GM19463 (cell line): Measurements from ENCODE around the gene KRTAP10-8.
"Not testable (repeated sequence)": the region's sequence is repeated elsewhere in the genome, so short reads cannot be mapped to it uniquely, and the experiment has no call there.

Source experiments
- ATAC-seq: cut with Tn5 transposase; IDR thresholded peaks from one replicate; pipeline ENCODE4 v1.9.1; 2021; ENCODE audit warnings: mild to moderate bottlenecking, moderate library complexity; ENCODE audit not compliant: unreplicated experiment

Gene KRTAP10-8

GRCh38 chr21:44579056-44579832 lies 32.6 kb upstream of the KRTAP10-8 start:
- no peak for ATAC-seq

GRCh38 chr21:44579833-44580144 lies 32.1 kb upstream of the KRTAP10-8 start:
- ATAC-seq = no peak

- ATAC-seq = not testable (repeated sequence)
These were observed 31.6 kb upstream of the KRTAP10-8 start, which contains the start of gene KRTAP10-5 for GRCh38 chr21:44580231-44580821. TSS of gene KRTAP10-5 (minus strand) at chr21:44580604. CDS start at chr21:44580578, 26 bp downstream.

- ATAC-seq = no peak
These were observed 30.7 kb upstream of the KRTAP10-8 start for GRCh38 chr21:44581158-44581557.

GRCh38 chr21:44582055-44582454 lies 29.8 kb upstream of the KRTAP10-8 start:
- ATAC-seq = no peak

GRCh38 chr21:44583089-44583799 lies 28.6 kb upstream of the KRTAP10-8 start:
- ATAC-seq = no peak

- ATAC-seq = no peak
These were observed 28.1 kb upstream of the KRTAP10-8 start for GRCh38 chr21:44583800-44584147.

GRCh38 chr21:44585892-44586291 lies 26.0 kb upstream of the KRTAP10-8 start:
- no peak for ATAC-seq

GRCh38 chr21:44589094-44589493 lies 22.8 kb upstream of the KRTAP10-8 start:
- ATAC-seq = no peak

GRCh38 chr21:44589586-44590305 lies 22.1 kb upstream of the KRTAP10-8 start:
- ATAC-seq = no peak

GRCh38 chr21:44590311-44590721 lies 21.6 kb upstream of the KRTAP10-8 start:
- ATAC-seq = no peak

- not testable (repeated sequence) for ATAC-seq
These were observed 20.7 kb upstream of the KRTAP10-8 start for GRCh38 chr21:44590897-44591800.

- ATAC-seq = not testable (repeated sequence)
These were observed 20.1 kb upstream of the KRTAP10-8 start for GRCh38 chr21:44591801-44592130.

GRCh38 chr21:44592446-44593311 lies 19.2 kb upstream of the KRTAP10-8 start, which contains the start of gene KRTAP10-6:
TSS of gene KRTAP10-6 (minus strand) at chr21:44592505. CDS start at chr21:44592484, 21 bp downstream.
- no peak for ATAC-seq

GRCh38 chr21:44593598-44594405 lies 18.1 kb upstream of the KRTAP10-8 start:
- ATAC-seq = no peak

GRCh38 chr21:44594406-44594916 lies 17.4 kb upstream of the KRTAP10-8 start:
- ATAC-seq = no peak

- ATAC-seq = no peak
These were observed 16.4 kb upstream of the KRTAP10-8 start for GRCh38 chr21:44595524-44595923.

- no peak for ATAC-seq
These were observed 15.7 kb upstream of the KRTAP10-8 start for GRCh38 chr21:44596068-44596725.
